Measurements from ENCODE around the gene LIX1.
"Not testable (repeated sequence)": the region's sequence is repeated elsewhere in the genome, so short reads cannot be mapped to it uniquely, and the experiment has no call there.

Gene LIX1

GRCh38 chr5:97142521-97143254 is at the start of gene LIX1:
Gene LIX1 (minus strand): TSS chr5:97142611. CDS start chr5:97142576, 35 bp downstream.
- peak; percentile 57 for DNase-seq (ENCODE audit: low read depth)
- TF ChIP-seq, protein P1, sequence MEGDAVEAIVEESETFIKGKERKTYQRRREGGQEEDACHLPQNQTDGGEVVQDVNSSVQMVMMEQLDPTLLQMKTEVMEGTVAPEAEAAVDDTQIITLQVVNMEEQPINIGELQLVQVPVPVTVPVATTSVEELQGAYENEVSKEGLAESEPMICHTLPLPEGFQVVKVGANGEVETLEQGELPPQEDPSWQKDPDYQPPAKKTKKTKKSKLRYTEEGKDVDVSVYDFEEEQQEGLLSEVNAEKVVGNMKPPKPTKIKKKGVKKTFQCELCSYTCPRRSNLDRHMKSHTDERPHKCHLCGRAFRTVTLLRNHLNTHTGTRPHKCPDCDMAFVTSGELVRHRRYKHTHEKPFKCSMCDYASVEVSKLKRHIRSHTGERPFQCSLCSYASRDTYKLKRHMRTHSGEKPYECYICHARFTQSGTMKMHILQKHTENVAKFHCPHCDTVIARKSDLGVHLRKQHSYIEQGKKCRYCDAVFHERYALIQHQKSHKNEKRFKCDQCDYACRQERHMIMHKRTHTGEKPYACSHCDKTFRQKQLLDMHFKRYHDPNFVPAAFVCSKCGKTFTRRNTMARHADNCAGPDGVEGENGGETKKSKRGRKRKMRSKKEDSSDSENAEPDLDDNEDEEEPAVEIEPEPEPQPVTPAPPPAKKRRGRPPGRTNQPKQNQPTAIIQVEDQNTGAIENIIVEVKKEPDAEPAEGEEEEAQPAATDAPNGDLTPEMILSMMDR (IDR thresholded peaks at IDR 0.05; ENCODE audit: insufficient read depth, low read depth, low read length, missing control alignments): peak; percentile 69
- H3K4me3 ChIP-seq (ENCODE audit: low read length): no peak within 1 kb of the TSS

- DNase-seq (ENCODE audit: low read depth): no peak
- no peak overlapping the region for H3K4me3 ChIP-seq (ENCODE audit: low read length)
- TF ChIP-seq, protein P1 (IDR thresholded peaks at IDR 0.05; ENCODE audit: insufficient read depth, low read depth, low read length, missing control alignments): no peak
These were observed 49.5 kb upstream of the LIX1 start for GRCh38 chr5:97191893-97192292.

DNA sequence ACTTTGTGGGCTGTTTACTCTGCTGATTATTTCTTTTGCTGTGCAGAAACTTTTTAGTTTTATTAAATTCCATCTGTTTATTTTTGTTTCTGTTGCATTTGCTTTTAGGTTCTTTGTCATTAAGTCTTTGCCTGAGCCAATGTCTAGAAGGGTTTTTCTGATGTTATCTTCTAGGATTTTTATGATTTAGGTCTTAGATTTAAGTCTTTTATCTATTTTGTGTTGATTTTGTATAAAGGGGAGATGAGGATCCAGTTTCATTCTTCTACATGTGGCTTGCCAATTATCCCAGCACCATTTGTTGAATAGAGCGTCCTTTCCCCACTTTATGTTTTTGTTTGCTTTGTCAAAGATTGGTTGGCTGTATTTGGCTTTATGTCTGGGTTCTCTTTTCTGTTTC is 47.1 kb upstream of the LIX1 start:
- DNase-seq (ENCODE audit: low read depth); H3K4me3 ChIP-seq (ENCODE audit: low read length): not testable (repeated sequence)

- H3K4me3 ChIP-seq (ENCODE audit: low read length): peak overlapping the region; percentile 98
- no peak for DNase-seq (ENCODE audit: low read depth)
- TF ChIP-seq, protein P1 (IDR thresholded peaks at IDR 0.05; ENCODE audit: insufficient read depth, low read depth, low read length, missing control alignments): no peak
These were observed 41.5 kb upstream of the LIX1 start for GRCh38 chr5:97183930-97184213.

GRCh38 chr5:97183100-97183929 is 40.9 kb upstream of the LIX1 start, which contains the start of gene RIOK2:
Gene RIOK2 (minus strand): TSS chr5:97183247. CDS start chr5:97183191, 56 bp downstream.
- peak; percentile 95 for DNase-seq (ENCODE audit: low read depth)
- peak within 1 kb of the TSS; percentile 98 for H3K4me3 ChIP-seq (ENCODE audit: low read length)
- TF ChIP-seq, protein P1 (IDR thresholded peaks at IDR 0.05; ENCODE audit: insufficient read depth, low read depth, low read length, missing control alignments): no peak

- TF ChIP-seq, protein P1 (IDR thresholded peaks at IDR 0.05; ENCODE audit: insufficient read depth, low read depth, low read length, missing control alignments): no peak
- peak; percentile 33 for DNase-seq (ENCODE audit: low read depth)
- H3K4me3 ChIP-seq (ENCODE audit: low read length): peak overlapping the region; percentile 98
These were observed 40.2 kb upstream of the LIX1 start for GRCh38 chr5:97182571-97183099.

- DNase-seq (ENCODE audit: low read depth): peak; percentile 60
- peak overlapping the region; percentile 98 for H3K4me3 ChIP-seq (ENCODE audit: low read length)
- TF ChIP-seq, protein P1 (IDR thresholded peaks at IDR 0.05; ENCODE audit: insufficient read depth, low read depth, low read length, missing control alignments): no peak
These were observed 39.6 kb upstream of the LIX1 start for GRCh38 chr5:97181856-97182545.

DNA sequence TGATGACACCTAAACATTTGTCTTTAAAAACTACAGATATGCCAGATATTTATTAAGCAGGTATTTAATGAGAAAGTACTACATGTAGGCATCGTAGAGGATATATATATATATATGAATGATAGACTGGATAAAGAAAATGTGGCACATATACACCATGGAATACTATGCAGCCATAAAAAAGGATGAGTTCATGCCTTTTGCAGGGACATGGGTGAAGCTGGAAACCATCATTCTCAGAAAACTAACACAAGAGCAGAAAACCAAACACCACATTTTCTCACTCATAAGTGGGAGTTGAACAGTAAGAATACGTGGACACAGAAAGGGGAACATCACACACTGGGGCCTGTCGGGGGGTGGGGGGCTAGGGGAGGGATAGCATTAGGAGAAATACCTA is 37.0 kb upstream of the LIX1 start:
- not testable (repeated sequence) for H3K4me3 ChIP-seq (ENCODE audit: low read length); DNase-seq (ENCODE audit: low read depth)

All from epithelial cell of esophagus (primary cell).